Activated T-helper 17 cell treated with anti-CD3 and anti-CD28 coated beads, Interleukin-2, amount 50 U/mL, for 72 hours (primary cell): Measurements from ENCODE around the gene SDF4. TPM values are rescaled to one million over a fixed set of nuclear protein-coding genes. Genes with fewer than 3 reads are reported as not detected.
"Not testable (repeated sequence)": the region's sequence is repeated elsewhere in the genome, so short reads cannot be mapped to it uniquely, and the experiment has no call there.

Source experiments
- ATAC-seq: fragments of 150-1000 bp; cut with Tn5 transposase; replicated peaks from 2 replicates; pipeline ENCODE4 v1.10.0; 2021; ENCODE audit warnings: mild to moderate bottlenecking, moderate library complexity
- H3K27ac Mint-ChIP-seq: one replicate; pipeline ENCODE4 v1.8.0; 2022; ENCODE audit warnings: mixed read lengths
- H3K27me3 Mint-ChIP-seq: one replicate; pipeline ENCODE4 v1.8.0; 2022; ENCODE audit warnings: mixed read lengths
- H3K36me3 Mint-ChIP-seq: one replicate; pipeline ENCODE4 v1.8.0; 2022; ENCODE audit warnings: low read depth, mild to moderate bottlenecking, mixed read lengths
- H3K4me1 Mint-ChIP-seq: one replicate; pipeline ENCODE4 v1.8.0; 2022; ENCODE audit warnings: mixed read lengths
- H3K4me3 Mint-ChIP-seq: one replicate; pipeline ENCODE4 v1.8.0; 2022; ENCODE audit warnings: mild to moderate bottlenecking, mixed read lengths
- H3K9me3 Mint-ChIP-seq: one replicate; pipeline ENCODE4 v1.8.0; 2022; ENCODE audit warnings: mixed read lengths
- total RNA-seq, 2 donors: library from RNA; stranded (reverse); gene quantifications; one replicate each; pipeline ENCODE4 v1.2.3, GENCODE V29; 2022

Gene SDF4
- total RNA-seq, 2 donors from 2014 or later, result 169 to 773 TPM

DNA sequence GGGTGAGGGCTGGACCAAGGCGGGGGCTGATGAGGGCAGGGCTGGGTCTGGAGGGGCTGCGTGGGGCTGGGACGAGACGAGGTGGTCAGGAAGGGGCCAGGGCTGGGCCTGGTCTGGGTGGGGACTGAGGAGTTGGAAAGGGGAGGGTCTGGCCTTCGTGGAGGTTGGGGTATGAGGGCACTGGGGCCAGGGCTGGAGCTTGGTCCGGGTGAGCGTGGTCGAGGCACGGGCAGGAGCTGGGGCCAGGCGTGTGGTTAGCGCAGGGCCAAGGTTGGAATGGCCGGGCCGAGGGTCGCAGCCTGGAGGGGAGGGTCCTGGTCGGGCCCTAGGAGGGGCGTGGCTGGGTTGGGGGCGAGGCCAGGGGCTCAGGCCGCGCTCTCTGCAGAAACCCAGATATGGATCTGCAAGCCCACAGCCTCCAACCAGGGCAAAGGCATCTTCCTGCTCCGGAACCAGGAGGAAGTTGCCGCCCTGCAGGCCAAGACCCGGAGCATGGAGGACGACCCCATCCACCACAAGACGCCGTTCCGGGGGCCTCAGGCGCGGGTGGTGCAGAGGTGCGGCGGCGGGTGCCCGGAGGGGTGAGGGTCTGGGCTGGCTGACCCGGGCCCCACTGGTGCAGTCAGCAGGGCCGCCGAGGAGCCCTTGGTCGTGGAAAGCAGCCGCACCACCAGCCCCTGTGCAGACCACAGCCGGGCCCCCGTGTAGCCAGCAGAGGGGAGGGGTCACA, 49.1 kb downstream of the SDF4 start:
- Mint-ChIP-seq H3K27ac (no peak overlapping the region), H3K9me3 (no peaks in the 10 kb centered on the region), H3K36me3 (no peaks in the 10 kb centered on the region), H3K27me3 (no peaks in the 10 kb centered on the region), H3K4me3 (no peak overlapping the region), H3K4me1 (no peaks in the 10 kb centered on the region)
- no peak for ATAC-seq

DNA sequence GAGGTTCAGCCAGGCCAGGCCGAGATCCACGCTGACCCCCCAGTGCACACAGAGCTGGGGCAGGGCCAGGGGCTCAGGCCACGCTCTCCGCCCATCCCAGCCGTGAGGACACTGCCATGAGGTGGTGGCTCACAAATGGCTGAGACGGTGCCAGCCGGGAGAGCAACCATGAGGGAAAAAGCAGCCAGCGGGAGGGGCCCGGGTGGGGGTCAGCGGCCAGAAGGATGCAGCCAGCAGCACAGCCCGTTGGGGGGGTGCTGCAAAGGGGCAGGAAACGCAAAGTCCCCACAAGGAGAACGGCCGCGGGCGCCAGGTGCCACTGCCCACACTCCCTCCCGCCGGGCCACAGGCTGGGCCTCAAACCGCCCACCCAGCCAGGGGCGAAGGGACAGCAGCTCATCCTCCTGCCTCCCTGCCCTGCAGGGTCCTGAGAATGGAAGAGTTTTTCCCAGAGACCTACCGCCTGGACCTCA, 49.8 kb downstream of the SDF4 start:
- H3K4me3 Mint-ChIP-seq, result no peak overlapping the region
- H3K36me3 Mint-ChIP-seq, result no peaks in the 10 kb centered on the region
- no peaks in the 10 kb centered on the region for H3K27me3 Mint-ChIP-seq
- no peak for ATAC-seq
- no peaks in the 10 kb centered on the region for H3K9me3 Mint-ChIP-seq
- H3K4me1 Mint-ChIP-seq, result peaks cover 3% of the 10 kb centered on the region
- no peak overlapping the region for H3K27ac Mint-ChIP-seq

DNA sequence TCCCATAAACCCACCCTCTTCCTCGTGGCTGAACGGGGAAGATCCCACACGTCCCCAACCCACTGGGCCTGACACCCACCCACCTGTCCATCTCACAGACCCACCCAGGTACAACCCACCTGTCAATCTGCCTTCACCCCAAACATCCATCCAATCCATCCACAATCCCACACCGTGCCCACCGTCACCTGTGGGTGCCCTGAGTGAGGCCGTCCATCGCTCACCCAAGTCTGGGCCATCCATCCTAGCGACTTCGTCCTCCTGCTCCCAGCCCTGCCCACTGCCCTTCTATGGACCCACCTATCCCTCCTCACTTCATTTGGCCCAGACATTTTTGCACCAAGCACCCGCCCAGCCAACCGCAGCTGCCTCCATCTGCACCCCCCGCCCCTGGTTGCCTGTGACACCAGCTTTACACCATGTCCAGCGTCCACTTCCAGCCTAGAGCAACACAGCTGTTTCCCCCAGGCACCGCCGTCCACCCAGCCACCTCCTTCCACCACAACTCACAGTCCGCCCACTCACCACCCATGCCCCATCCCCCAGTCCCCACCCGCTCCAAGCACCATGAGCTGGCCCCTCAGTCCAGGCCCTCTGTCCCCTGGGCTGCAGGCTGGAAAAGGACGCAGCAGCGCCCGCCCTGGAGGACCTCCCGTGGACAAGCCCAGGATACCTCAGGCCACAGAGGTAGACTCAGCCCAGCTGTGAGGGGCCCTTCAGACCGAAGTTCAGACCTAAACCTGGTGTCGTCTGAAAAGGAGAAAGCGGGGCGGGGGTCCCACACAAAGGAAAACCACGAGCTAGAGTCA, 50.5 kb downstream of the SDF4 start:
- H3K27me3 Mint-ChIP-seq, result no peaks in the 10 kb centered on the region
- no peak overlapping the region for H3K4me3 Mint-ChIP-seq
- H3K27ac Mint-ChIP-seq, result no peak overlapping the region
- peaks cover 6% of the 10 kb centered on the region for H3K4me1 Mint-ChIP-seq
- no peaks in the 10 kb centered on the region for H3K36me3 Mint-ChIP-seq
- no peaks in the 10 kb centered on the region for H3K9me3 Mint-ChIP-seq
- ATAC-seq, result no peak

DNA sequence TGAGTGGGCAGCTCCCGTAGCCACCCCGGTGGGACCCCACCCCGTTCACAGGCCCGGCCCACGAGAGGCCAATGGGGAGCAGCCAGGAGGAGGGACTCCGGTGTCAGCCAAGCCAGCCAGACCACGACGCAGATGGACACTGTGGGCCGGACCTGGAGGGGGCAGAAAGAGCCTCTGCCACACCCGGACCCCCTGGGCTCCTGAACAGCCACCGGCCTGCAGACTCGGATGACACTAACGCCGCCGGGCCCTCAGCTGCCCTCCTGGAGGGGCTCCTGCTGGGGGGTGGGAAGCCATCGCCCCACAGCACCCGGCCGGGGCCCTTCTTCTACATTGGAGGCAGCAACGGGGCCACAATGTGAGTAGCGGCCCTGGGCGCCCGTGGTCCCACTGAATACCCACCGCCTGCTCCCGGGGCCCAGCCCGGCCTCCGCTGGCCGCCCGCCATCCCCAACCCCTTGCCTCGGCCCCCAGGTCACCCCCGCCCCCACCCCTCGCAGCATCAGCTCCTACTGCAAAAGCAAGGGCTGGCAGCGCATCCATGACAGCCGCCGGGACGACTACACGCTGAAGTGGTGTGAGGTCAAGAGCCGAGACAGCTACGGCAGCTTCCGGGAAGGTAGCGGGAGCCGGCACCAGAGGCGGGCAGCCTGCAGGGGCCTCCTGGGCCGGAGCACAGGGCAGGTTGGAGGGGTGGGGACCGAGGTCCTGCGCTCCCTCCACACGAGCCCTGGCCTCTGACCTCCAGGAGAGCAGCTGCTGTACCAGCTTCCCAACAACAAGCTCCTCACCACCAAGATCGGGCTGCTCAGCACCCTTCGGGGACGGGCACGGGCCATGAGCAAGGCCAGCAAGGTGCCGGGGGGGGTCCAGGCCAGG, 51.6 kb downstream of the SDF4 start:
- H3K36me3 Mint-ChIP-seq, result no peaks in the 10 kb centered on the region
- H3K4me3 Mint-ChIP-seq, result no peak overlapping the region
- H3K27ac Mint-ChIP-seq, result no peak overlapping the region
- H3K9me3 Mint-ChIP-seq, result no peaks in the 10 kb centered on the region
- no peaks in the 10 kb centered on the region for H3K27me3 Mint-ChIP-seq
- ATAC-seq, result no peak
- peaks cover 6% of the 10 kb centered on the region for H3K4me1 Mint-ChIP-seq

DNA sequence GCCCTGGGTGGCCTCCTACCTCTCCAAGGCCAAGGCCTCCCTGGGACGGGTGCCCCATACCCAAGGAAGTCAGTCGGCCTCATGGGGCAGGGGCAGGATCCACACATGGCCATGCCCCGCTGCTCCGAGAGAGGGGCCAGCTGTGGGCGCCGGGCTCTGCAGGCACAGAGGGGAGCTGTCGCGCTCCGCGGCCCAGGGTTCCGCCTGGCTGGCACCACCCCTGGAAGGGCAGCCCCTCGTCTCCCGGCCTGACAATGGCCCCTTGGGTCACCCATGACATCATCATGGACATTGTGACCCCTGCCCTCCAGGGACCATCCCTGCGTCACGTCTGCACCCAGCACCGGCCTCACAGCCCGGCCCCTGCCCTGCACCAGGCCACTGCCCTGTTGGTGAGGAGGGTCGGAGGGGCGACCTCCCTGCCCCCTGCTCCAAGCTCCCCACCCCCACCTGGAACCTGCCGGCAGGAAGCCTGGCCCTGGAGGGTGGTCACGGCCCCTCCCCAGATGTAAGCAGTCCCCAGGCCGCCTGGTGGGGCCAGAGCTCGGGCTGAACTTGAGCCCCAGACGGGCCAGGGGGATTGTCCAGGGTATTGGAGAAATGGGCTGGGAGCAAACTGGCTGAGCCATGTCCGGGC, 52.3 kb downstream of the SDF4 start:
- Mint-ChIP-seq H3K9me3 (no peaks in the 10 kb centered on the region), H3K4me1 (peaks cover 6% of the 10 kb centered on the region), H3K4me3 (no peak overlapping the region), H3K27ac (no peak overlapping the region), H3K27me3 (no peaks in the 10 kb centered on the region), H3K36me3 (no peaks in the 10 kb centered on the region)
- ATAC-seq, result no peak

DNA sequence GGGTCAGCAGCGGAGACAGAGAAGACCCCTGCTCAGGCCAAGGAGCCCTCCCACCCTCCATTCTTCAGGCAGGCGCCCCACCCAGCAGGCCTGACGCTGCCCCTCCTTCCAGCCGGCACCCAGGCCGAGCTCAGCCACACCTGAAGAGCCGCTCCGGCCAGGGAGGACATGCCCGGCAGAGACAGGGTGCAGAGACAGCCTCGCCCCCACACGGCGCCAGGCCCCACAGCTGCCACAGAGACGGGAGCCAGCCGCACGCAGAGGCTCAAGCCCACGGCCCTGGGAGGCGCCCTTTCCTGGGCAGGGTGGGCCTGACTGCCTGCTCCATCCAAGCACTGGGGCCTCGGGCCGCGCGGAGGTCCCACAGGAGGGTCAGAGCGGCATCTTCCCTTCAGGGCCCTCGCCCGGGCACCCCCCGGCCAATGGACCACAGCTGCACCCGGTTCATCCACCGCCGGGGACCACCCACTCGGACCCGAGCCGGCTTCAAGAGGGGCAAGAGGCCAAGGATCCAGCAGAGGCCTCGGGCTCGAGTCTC, 52.9 kb downstream of the SDF4 start:
- Mint-ChIP-seq H3K9me3 (no peaks in the 10 kb centered on the region), H3K36me3 (no peaks in the 10 kb centered on the region), H3K4me3 (no peak overlapping the region), H3K4me1 (peaks cover 6% of the 10 kb centered on the region), H3K27ac (no peak overlapping the region), H3K27me3 (no peaks in the 10 kb centered on the region)
- ATAC-seq, result no peak

DNA sequence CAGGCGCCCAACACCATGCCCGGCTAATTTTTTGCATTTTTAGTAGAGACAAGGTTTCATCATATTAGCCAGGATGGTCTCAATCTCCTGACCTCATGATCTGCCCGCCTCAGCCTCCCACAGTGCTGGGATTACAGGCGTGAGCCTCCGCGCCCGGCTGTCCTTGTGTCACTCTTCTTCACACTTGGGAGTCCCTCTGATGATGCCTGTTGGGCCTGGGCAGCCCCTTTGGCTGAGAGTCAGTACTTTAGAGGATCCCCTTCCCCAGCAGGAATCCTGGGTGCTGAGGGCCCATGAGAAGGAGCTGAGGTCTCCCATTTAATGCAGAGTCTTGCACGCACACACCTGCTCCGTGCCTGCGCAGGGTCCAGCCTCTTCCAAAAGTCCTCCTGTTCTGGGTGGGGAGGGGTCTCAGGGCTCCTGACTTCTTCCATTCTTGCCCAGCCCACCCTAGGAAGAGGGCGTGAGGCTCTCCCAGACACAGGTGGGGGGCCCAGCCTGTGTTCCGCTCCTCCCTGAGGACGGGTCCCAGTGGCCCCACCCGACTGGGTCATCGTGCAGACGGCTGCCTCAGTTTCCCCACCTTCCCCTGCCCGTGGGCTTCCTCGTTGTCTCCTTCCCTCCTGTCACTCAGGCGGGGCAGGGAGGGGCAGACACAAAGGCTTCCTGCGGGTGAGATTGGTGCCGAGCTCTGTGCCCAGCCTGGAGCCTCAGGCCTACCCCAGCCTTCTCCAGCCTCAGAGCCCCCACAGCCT, 54.2 kb downstream of the SDF4 start:
- no peaks in the 10 kb centered on the region for H3K27me3 Mint-ChIP-seq
- no peaks in the 10 kb centered on the region for H3K36me3 Mint-ChIP-seq
- H3K4me3 Mint-ChIP-seq, result no peak overlapping the region
- H3K9me3 Mint-ChIP-seq, result no peaks in the 10 kb centered on the region
- no peak for ATAC-seq
- peaks cover 6% of the 10 kb centered on the region for H3K4me1 Mint-ChIP-seq
- no peak overlapping the region for H3K27ac Mint-ChIP-seq

DNA sequence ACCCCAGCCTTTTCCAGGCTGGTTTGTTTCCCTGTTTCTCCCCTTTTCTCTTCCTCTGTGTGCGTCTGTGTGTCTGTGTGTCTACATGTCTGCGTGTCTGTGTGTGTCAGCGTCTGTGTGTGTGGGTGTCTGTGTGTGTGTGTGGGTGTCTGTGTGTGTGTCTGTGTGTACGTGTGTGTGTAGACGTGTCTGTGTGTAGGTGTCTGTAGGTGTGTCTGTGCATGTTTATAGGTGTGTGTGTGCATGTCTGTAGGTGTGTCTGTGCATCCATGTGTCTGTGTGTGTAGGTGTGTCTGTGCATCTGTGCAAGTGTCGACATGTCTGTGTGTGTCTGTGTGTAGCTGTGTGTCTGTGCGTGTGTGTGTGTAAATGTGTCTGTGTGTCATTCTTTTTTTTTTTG, 54.9 kb downstream of the SDF4 start:
- Mint-ChIP-seq H3K4me1 (peaks cover 10% of the 10 kb centered on the region), H3K27ac (no peak overlapping the region), H3K27me3 (no peaks in the 10 kb centered on the region), H3K9me3 (no peaks in the 10 kb centered on the region), H3K36me3 (no peaks in the 10 kb centered on the region), H3K4me3 (no peak overlapping the region)
- ATAC-seq, result no peak

DNA sequence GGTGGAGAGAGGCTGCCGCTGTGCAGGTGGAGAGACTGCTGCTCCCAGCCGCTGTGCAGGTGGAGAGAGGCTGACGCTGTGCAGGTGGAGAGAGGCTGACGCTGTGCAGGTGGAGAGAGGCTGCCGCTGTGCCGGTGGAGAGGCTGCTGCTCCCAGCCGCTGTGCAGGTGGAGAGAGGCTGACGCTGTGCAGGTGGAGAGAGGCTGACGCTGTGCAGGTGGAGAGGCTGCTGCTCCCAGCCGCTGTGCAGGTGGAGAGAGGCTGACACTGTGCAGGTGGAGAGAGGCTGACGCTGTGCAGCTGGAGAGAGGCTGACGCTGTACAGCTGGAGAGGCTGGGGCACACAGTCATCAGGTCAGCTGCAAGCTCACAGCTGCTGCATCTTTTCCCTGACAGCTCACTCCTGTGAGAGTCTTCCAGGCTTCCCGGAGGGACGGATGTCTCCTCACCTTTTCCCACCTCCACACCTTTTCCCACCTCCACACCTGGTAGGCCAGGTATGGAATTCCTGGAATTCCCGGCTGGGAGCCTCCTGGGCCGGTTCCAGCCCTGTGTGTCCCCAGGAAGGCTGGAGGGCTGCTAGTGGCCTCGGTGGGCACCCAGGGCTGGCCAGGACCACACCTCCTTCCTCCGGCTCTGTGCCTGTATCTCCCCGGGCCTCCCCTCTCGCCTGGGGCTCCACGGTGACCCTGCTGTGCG, 55.6 kb downstream of the SDF4 start:
- not testable (repeated sequence) for H3K27ac Mint-ChIP-seq, H3K36me3 Mint-ChIP-seq, H3K9me3 Mint-ChIP-seq, H3K27me3 Mint-ChIP-seq, H3K4me3 Mint-ChIP-seq, ATAC-seq
- peaks cover 10% of the 10 kb centered on the region for H3K4me1 Mint-ChIP-seq

DNA sequence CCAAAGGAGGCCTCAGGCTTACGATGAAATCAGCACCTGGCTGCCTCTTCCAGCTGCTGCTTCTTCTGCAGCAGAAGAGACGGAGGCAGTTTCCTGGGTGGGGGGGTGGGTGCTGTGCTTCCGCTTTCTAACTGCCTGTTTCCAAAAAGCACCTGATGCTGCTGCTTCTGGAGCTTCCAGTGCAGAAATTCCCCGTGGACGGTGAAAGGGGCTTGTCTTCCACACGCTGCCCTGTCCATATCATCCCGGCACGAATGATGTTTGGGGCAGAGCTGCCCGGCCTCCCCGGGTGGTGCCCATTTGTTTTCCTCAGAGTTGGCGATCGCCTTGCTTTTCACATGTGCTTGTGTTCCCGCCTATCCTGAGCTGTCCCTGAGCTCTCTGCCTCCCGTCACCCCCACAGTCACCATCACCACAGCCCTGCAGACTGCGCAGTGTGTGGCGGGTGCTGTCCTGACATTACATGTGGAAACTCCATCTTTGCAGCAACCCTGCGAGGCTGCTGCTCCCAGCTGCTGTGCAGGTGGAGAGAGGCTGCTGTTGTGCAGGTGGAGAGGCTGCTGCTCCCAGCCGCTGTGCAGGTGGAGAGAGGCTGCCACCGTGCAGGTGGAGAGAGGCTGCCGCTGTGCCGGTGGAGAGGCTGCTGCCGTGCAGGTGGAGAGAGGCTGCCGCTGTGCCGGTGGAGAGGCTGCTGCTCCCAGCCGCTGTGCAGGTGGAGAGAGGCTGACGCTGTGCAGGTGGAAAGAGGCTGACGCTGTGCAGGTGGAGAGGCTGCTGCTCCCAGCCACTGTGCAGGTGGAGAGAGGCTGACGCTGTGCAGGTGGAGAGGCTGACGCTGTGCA, 56.4 kb downstream of the SDF4 start:
- no peak for ATAC-seq
- H3K36me3 Mint-ChIP-seq, result no peaks in the 10 kb centered on the region
- H3K4me1 Mint-ChIP-seq, result peaks cover 10% of the 10 kb centered on the region
- H3K27ac Mint-ChIP-seq, result no peak overlapping the region
- H3K4me3 Mint-ChIP-seq, result no peak overlapping the region
- H3K9me3 Mint-ChIP-seq, result no peaks in the 10 kb centered on the region
- no peaks in the 10 kb centered on the region for H3K27me3 Mint-ChIP-seq

DNA sequence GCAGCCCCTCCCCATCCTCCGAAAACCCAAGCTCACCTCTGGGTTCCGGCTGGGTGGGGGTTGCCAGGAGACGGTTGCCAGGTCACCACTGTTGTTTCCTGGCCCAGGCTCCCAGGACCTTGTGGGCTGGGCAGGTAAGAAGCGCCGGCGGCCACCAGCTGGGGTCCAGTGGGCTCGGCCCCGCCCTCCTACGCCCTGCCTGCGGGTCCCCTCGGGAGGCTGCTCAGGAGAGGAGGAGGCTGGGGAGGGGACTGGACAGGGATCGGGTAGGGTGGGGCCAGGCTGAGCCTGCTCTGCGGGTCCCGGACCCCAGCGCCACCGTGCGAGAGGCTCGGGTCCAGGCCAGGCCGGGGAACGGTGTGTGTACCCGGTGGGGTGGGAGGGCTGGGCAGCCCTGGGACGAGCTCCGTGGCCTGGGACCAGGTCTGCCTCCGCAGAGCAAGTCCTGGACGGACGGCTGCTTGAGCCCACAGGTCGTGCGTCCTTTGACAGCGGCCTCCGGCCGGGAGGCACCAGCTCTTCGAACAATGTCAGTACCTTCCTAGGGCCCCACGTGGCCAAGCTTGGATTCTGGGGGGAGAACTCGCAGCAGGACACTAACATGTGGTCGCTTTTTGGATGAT, 57.9 kb downstream of the SDF4 start, which contains the start of gene TTLL10:
TSS of gene TTLL10 (plus strand) at position 88 of the 623 bp plus-strand sequence. CDS start 5,336 bp downstream, outside the sequence.
- no peaks in the 10 kb centered on the region for H3K36me3 Mint-ChIP-seq
- H3K4me1 Mint-ChIP-seq, result peaks cover 10% of the 10 kb centered on the region
- H3K27me3 Mint-ChIP-seq, result no peaks in the 10 kb centered on the region
- ATAC-seq, result peak; percentile 71
- no peaks in the 10 kb centered on the region for H3K9me3 Mint-ChIP-seq
- no peak within 1 kb of the TSS for H3K4me3 Mint-ChIP-seq
- H3K27ac Mint-ChIP-seq, result no peak within 1 kb of the TSS
